NCI-H146 (cell line): ENCODE results near the gene DENND1A.

Source experiments
- DNase-seq: peaks from one replicate; lab custom pipeline; 2025; lab: John Stamatoyannopoulos, UW

The DENND1A gene

DNA sequence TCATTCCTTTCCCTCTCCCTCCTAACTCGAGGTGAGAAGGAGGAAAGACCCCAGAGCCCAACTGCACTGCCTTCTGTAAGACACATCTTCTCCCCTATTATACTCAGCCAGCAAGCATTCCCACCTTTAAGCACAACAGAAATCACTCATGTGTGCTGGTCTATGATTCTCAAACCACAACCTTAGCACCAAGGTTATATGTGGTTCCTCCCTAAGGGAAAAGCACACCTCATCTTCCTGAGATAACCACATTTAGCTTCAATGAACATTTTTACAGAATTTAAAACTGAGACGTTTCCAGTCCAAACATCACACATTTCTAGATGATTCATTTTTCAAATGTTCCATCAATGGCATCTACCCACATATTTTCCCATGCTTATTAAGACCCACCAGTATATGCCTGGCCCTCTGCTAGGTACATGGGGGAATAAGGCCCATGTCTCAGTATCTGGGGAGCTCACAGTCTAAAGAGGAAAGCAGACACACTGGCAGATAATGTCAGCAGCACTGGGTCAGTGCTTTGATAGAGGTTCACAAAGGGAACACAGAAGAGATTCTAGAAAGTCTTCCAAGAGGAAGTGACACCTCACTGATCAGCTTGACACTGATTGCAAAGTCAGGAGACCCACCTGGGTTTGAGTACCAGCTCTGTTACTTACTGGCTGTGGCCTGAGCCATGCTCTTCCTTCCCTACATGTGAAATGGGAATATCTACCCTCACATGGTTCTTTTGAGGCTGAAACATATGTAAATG, 245.4 kb downstream of the DENND1A start:
- no peak for DNase-seq

DNA sequence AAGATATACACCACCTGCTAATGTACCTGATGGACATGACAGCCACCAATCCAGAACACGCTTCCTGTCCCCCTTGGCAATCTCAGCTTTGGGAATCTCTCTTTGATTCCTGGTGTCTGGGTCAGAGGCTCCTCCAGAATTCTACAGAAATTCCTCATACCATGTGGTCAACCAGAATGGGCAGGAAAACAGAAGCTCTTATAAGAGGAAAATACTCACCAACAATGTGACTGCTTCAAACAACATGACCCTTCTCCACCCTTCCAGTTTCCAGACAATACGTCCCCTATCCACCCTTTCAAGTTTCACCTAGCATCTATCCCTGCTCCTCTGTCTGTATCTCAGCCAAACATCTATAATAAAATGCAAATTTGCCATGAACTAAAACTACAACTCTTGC, 247.2 kb downstream of the DENND1A start:
- no peak for DNase-seq

DNA sequence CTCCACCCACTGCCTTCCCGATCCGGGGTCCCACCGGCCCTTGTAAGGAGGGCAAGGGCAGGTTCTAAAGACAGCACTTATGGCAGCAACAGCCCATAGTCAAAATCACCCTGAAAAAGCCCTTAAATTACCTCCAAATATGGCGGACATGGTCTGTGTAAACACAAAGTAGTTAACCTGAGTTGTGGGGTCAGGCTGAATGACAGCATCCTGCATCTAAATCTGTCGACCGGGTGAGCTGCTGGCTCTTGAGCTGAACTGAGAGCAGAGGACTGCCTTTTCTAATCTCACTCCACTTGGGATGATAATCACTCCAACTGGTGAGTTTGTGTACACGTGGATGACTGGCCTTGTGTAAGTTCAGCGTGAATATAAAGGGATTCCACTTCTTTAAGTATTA, 249.6 kb downstream of the DENND1A start:
- DNase-seq, result peak; percentile 6

DNA sequence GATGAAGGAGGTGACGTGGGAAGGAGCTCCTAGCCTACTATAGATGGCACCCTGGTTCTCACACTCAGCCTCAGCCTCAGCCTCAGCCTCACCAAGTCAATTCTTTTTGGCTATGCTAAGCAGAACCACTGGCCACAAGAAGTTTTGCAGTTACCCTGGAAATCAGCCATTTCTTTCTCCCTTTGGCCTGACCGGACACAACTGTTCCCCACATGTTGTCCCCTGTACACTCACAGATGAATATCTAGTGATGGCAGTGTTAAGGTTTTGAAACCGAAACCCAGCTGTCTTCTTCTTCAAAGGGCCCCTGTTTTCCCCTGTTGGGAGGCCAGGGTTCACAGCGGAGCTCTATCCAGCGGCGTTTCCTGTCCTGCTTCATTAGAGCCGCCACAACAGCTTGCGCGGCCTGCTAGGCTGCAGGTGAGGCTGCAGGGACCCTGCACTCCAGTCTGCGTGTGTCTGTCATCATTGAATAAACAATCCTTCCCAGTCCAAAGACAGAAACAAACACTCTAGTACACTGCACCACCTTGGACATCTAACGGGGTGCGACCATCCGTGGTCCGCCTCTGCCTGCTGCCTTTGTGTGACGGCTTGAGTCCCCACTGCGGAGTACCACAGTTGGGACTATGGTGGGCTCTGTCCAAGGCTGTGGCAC, 250.5 kb downstream of the DENND1A start:
- DNase-seq, result peak; percentile 53

DNA sequence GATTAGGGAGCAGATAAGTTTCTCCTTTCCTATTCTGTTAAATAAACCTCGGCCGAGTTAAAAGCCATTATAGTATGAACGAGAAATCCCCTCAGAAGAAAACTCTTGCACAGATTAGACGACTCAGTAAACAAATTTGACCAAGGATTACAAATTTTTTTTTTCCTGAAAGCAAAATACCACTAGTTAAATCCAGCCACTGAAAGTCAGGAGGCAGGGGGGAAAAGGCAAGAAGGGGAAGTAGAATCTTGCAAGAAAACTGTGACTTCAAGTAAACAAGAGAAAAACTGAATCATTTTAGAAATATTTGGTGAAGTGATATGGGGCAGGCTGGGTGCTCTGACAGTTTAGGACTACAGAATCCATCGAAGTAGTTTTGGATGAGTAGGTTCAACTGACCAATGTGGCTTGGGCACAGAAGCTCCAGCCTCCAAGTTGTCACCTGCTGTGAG, 251.0 kb downstream of the DENND1A start:
- no peak for DNase-seq

DNA sequence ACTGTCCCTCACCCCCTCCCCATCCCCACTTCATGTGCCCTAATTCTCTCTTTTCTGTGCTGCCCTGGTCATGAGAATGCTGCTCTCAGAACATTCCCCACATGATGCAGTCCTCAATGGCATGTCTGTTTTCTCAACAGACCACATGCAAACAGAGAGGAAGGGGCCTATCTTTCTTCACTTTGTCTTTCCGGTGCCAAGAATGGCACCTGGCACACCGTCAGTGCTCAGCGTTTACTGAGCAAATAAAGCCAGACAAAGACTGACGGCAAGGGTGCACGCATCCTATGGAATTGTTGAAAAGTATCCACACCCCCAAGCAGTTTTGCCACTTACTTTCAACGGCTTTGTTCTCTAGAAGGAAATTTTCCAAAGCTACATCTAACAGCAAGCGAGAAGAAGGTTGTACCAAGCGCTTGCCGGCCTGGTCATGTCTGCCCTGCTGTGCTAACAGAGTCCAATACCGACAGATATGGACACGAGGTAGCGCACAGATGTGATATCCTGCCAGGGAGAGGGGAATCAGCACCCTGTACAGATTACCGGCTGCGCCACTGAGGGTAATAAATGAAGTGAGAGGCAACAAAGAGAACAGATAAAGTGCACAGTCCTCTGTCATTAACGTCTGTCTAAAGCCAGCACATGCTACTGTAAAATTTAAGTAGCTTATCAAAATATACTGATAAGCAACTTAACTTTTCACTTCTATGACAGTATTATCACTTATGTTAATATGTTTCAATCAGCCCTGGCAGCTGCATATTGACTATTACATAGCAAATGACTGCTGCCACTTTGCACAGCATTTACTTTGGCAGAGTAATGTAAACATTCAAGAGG, 251.7 kb downstream of the DENND1A start:
- peak; percentile 81 for DNase-seq

DNA sequence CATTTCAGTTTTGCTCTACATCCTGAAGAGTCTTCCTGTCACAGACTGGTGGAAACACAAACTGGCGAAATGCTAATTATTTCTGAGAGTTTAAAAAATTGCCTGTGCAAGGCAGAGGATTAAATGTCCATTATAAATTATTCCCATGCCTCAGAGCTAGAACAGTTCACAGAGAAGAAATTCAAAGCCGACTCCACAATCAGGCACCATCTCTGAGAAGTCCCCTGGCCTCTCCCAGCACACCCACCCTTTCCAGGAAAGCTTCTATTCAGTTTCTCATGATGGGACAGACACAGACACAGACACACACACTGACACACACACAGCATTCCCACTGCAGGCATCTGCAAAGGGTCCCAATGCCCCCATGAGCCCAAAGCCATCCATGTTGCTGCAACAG, 253.1 kb downstream of the DENND1A start:
- no peak for DNase-seq

DNA sequence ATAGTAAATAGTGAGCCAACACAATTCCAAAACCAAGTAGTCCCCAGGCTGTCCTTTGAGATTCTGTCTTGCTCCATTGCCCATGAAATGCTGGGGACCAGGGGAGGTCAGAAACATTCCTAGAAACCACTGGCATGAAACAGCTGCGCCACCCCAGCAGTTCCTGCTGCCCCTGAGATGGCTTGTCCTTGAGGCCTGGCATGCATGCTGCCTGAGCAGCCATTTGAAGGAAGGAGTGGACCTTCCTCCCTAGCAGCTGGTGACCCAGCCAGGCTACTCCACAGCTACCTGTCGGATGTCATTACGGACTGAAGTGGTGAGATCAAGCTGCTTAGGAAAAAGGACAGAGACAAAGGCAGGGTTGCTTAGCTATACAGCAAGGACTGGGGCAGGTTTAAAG, 260.6 kb downstream of the DENND1A start:
- no peak for DNase-seq

DNA sequence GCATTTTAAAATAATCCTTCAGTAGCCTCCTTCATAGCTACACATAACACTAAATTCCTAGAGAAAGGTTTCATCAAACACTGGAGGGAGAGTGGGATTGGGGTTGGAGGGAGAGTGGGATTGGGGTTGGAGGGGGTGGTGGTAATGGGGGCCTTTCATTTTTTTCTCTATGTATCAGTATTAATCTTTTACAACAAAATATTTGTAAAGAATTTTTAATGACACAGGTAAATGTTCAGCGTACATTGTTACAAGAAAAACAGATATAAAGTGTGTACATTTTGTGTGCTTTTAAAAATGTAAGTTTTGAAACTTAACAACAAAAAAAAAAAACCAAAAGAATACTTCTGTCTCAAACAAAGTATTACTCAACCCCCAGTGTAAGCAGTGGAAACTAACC, 266.4 kb downstream of the DENND1A start:
- DNase-seq, result no peak

DNA sequence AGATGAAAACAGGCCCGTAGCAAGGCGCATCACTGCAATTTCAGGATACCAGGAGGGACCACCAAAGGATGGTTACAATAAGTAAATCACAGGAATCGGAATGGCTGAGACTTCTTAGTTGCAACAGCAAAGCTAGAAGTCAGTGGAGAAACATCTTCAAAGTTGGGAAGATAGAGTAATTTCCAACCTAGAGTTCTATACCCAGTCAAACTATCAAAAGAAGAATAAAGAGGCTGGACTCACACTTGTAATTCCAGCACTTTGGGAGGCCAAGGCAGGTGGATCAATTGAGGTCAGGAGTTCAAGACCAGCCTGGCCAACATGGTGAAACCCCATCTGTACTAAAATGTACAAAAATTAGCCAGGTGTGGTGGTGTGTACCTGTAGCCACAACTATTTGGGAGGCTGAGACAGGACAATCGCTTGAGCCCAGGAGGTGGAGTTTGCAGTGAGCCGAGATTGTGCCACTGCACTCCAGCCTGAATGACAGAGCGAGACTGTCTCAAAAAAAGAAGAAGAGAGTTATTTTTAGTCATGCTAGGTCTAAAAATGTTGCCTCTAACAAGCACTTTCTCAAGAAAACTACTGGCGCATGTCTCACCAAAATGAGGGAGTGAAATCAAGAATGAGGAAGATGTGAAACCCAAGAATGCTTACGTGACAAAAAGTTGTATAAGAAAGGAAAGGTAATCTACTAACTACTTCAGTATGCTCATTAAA, 267.7 kb downstream of the DENND1A start:
- no peak for DNase-seq

DNA sequence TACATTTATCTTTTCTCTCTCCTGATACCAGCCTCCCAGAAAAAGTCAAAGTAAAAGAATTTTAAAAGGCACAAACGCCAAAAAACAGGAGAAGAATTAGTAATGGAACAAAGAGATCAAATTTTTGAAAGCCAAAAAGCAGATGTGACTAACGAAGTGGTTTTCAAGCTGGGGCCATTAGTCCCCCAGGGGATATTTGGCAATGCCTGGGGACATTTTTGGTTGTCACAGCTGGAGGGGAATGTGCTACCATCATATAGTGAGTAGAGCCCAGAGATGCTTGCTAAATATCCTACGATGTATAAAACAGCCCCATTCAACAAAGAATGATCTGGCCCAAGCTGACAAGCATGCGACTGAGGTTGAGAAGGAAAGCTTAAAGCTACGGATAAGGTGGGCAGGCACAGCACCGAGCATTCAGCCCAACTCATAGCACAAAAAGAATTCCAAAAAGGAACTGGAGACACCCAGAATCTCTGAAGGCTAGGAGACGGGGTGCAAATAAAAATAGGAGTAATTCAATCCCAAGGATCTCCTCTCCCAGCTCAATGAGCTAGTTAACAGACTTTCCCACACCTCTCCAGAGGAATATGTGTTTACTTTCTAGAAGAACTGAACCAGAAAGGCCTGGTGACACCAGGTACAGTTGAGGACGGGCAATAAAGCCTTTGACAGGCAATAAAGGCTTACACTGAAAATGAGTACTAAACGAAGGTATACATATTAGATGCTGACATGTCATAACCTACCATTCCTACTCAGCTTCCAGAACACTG, 269.0 kb downstream of the DENND1A start:
- no peak for DNase-seq

DNA sequence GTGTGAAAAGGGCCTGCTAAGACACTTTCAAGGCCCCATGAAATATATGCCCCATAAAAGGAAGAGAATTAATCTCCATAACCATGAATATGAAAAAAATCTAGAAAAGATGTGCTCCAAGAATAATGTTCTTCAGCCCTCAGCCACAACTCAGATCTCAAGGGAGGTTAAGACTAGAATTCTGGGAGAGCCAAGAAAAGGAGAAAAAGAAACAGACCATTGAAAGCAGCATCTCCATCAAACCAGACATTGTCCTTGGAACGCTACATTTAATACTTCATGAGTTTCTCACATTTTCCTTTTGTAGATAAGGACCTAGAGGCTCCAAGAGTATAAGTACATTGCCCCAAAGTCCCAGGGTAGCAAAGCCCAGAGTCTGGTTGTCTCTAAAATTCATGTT, 270.6 kb downstream of the DENND1A start:
- DNase-seq, result no peak

DNA sequence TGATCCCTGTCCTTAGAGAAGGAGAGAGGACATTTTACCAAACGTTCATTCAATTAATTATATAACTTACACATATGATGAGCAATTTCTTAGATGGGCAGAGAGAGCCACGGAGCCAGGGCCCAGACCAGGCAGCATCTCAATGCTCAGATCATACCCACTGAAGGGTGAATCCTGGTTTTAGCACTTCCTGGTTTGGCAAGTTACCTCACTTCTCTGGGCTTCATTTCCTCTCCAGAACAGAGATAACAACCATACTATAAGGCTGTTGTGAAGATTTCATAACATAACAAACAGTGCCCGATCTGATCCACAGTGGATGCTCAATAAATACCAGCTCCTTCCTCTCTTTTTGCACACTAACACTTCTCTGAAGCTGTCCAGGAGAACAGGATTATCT, 271.1 kb downstream of the DENND1A start:
- DNase-seq, result no peak

DNA sequence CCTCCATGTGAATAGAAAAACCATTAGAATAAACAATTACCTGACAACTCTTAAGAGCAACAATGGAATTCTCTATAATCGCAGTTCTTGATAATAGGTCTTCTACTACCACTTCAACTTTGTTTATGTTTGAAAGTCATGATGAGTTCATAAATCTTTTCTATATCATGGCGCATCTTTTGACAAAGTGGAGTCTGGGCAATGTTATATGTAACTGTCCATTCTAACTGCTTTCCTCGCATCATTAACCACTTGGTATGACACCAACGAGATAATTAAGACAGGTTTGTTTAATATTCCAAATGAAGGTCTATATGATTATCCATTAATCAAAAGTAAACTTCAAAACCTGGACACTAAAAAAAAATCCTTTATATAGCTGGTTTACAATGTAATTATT, 272.0 kb downstream of the DENND1A start:
- peak; percentile 3 for DNase-seq

DNA sequence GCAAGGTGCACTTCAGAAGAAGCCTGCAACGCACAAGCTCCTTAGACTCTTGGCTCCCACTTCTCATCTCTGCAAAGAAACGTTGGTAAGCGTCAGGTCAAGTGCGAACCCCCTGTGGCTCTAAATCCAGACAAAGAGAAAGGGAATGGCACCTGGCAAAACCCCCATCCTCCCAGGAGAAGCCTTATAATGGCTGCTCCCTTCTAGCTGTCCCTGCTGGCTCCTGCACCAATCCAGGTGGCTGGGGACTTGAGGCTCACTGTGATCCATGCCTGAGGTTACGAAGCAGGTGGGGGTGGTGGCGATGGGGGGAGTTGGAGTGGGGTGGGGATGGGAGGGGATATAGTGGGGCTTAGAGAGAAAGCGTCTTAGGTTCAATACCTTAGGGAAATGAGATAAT, 272.8 kb downstream of the DENND1A start:
- no peak for DNase-seq

DNA sequence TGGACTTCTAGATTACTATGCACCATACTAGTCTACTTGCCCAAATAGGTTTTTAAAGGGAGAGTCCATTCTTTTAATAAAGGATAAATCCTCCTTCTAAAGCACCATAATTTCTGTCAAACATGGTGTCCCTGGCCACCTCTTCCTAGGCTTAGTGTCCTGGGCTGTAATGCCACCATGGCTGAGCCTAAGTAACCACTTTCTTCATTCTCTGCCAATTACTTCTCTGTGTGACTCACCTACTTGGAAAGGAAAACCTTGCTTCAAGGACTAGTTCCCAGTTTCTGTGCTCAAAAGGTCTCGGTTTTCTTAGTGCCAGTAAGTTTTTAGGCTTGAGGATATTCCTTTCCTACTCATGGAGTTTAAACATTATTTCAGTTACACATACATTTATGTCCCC, 273.4 kb downstream of the DENND1A start:
- no peak for DNase-seq

DNA sequence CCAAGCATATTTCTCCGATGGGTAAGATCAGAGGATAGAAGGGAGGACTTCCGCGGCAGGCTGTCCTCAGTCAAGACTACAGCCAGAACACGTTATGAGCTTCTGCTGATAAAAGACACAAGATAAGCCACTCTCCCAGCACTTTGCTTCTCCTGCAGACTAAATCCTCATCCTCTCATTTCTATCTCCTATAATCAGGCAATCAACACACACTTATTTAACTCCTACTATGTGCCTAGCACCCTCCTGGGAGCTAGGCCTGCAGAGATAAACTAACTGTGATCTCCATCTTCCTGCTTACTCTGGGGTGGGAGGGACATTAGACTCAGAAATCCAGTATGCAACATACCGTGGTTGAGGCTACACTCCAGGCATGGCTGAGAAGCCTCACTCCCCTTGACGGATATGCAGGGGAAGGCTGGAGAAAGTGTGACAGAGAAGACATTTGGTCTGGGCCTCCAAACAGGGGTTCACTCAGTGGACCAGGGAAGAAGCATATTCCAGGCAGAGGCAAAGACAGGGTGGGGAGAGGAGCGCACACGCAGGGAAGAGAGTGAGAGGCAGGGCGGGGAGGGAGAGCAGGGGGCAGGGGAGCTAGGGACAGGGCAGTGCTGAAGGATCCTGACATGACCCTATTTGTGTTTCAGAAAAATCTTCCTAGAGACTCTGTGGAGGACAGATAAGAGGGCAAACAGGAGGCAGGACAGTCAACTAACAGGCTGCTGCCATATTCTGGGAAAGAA, 274.1 kb downstream of the DENND1A start:
- no peak for DNase-seq

DNA sequence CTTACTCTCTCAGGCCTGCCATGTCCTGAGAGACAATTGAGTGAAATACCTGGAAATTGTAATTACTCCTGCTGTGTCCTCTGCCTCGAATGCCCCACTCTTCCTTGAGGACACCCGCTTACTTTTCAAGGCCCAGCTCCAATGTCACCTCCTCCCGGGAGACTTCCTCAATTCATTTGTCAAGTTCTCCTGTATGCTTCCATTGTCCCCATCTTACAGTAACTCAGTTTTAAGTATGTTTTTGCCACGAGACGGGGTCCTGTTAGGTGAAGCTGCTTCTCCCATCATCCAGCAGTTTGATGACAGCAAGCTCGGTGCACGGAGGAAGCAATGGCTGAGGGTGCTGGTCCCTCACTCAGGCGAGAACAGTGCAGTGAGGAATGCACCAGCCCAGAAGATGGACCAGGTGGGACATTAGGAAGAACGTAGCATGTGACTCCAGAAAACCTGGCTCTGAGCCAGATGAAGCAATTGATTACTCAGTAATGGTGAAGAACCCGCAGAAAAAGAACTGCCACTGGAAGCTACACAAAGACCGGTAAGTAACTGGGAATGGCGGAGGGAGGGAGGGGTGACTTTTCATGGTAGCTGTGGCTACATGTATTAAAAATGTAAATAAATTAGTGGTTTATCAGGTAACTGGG, 274.8 kb downstream of the DENND1A start:
- no peak for DNase-seq

DNA sequence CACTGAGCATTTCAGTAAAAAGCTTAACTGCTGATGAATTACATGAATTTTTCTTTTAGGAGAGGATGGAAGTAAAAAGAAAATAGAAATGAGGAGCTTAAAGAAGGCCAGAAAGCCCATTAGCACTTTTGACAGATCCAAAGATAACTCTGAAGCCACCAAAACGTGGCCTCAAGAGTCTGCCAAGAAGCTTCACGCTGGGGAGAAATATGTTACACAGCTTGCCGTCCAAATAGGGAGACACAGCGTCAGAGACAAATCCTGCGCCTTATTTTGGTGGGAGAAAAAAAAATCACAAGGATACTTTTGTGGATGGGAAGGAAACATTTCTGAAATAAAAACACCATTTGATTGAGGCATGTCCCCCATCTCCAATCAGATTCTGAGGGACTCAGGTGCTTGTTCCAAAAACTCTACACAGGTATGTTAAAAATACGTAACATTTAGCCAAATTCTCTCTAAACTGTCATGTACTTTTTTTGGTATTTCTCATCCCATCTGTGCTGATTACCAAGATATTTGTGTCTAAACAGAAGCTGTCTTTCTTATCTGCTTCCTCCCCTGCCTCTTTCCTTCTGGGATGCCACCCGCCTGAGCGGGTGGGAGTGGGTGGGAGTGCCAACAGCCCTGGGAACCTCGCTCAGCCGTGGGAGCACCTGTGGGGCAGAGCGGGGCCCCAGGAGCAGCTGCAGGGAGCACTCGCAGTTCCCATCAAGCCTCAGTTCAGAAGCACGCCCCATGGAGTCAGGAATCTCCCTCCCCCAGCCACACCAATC, 275.5 kb downstream of the DENND1A start:
- DNase-seq, result no peak
